Measurements from ENCODE around the gene PBX3.

DNA sequence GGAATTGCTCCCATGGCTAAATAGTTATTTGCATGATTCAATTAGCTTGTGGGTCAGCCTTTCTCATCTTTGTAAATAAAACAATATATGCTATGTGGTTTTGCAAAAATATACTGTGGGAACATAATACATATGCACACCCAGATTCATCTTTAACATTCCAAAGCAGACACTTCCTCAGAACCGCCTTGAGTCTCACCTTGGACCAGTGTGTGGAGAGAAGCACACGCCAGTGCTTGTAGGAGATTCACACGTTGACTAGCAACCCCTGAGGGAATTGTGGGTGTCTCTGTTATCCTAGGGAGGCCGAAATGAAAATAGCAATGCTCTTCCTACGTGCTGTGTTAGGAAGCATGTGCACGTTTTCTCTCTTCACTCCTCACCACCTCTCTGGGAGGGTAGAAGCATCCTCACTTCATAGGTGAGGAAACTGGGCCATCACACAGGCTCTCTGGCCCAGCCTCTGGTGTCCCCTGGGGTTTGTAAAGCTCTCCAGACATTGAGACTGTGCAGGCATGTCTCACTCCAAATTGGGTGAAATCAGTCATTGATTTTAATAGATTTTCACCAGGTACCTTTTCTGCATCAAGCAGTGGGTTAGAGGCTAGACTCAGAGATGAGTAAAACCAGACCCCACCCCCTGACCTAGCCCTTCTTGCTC is 221.7 kb downstream of the PBX3 start:
- TF ChIP-seq, protein P1, sequence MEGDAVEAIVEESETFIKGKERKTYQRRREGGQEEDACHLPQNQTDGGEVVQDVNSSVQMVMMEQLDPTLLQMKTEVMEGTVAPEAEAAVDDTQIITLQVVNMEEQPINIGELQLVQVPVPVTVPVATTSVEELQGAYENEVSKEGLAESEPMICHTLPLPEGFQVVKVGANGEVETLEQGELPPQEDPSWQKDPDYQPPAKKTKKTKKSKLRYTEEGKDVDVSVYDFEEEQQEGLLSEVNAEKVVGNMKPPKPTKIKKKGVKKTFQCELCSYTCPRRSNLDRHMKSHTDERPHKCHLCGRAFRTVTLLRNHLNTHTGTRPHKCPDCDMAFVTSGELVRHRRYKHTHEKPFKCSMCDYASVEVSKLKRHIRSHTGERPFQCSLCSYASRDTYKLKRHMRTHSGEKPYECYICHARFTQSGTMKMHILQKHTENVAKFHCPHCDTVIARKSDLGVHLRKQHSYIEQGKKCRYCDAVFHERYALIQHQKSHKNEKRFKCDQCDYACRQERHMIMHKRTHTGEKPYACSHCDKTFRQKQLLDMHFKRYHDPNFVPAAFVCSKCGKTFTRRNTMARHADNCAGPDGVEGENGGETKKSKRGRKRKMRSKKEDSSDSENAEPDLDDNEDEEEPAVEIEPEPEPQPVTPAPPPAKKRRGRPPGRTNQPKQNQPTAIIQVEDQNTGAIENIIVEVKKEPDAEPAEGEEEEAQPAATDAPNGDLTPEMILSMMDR (IDR thresholded peaks at IDR 0.05; ENCODE audit: low read depth, low read length, missing input control): no peak
- TF ChIP-seq GABPA (IDR thresholded peaks at IDR 0.05 in 1 of 2, conservative IDR thresholded peaks at IDR 0.05 in 1 of 2) (no peak), RXRA (IDR thresholded peaks at IDR 0.05) (no peak), YY1 (IDR thresholded peaks at IDR 0.05) (no peak), HNF4G (IDR thresholded peaks at IDR 0.05) (no peak), FOXA1 (IDR thresholded peaks at IDR 0.05) (no peak), JUND (IDR thresholded peaks at IDR 0.05) (no peak), TAF1 (conservative IDR thresholded peaks at IDR 0.05) (no peak)
- TF ChIP-seq, protein P2, sequence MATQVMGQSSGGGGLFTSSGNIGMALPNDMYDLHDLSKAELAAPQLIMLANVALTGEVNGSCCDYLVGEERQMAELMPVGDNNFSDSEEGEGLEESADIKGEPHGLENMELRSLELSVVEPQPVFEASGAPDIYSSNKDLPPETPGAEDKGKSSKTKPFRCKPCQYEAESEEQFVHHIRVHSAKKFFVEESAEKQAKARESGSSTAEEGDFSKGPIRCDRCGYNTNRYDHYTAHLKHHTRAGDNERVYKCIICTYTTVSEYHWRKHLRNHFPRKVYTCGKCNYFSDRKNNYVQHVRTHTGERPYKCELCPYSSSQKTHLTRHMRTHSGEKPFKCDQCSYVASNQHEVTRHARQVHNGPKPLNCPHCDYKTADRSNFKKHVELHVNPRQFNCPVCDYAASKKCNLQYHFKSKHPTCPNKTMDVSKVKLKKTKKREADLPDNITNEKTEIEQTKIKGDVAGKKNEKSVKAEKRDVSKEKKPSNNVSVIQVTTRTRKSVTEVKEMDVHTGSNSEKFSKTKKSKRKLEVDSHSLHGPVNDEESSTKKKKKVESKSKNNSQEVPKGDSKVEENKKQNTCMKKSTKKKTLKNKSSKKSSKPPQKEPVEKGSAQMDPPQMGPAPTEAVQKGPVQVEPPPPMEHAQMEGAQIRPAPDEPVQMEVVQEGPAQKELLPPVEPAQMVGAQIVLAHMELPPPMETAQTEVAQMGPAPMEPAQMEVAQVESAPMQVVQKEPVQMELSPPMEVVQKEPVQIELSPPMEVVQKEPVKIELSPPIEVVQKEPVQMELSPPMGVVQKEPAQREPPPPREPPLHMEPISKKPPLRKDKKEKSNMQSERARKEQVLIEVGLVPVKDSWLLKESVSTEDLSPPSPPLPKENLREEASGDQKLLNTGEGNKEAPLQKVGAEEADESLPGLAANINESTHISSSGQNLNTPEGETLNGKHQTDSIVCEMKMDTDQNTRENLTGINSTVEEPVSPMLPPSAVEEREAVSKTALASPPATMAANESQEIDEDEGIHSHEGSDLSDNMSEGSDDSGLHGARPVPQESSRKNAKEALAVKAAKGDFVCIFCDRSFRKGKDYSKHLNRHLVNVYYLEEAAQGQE (IDR thresholded peaks at IDR 0.05): no peak
